ENCODE measurements around the gene CALHM1. TPM values are rescaled to one million over a fixed set of nuclear protein-coding genes. Genes with fewer than 3 reads are reported as not detected.
A peak's percentile ranks its signal among the peaks of the same experiment; 100 is the strongest.

Gene CALHM1, protein sequence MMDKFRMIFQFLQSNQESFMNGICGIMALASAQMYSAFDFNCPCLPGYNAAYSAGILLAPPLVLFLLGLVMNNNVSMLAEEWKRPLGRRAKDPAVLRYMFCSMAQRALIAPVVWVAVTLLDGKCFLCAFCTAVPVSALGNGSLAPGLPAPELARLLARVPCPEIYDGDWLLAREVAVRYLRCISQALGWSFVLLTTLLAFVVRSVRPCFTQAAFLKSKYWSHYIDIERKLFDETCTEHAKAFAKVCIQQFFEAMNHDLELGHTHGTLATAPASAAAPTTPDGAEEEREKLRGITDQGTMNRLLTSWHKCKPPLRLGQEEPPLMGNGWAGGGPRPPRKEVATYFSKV
- not detected in 2 replicates for total RNA-seq (2022)
- not detected for Bru-seq, nascent RNA
- BruChase-seq, experiment 1, labeled RNA remaining after a 2-hour chase, result not detected
- not detected for BruChase-seq, experiment 2, labeled RNA remaining after a 6-hour chase
- long read RNA-seq, result 0 reads

DNA sequence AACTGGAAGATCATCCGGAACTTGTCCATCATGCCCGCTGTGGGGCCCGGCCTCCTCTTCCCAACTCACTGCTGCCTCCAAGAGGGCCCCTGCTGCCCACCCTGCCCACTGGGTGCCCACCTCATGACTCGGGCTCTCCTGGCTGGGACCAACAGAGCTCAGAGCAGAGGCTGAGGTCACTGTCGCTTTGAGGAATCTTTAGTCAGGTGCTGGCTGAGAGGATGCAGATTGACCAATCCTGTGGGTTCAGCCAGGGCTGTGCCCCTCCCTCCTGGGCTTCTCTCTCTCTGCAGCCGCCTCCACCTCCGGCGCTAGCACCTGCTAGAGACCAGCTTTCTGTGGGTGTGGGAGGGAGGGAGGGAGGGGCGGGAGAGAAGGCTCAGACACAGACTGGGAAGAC lies at the start of gene CALHM1:
Gene CALHM1 (minus strand): TSS at position 181 of the 400 bp plus-strand sequence. CDS start 149 bp downstream, at position 32.
- Histone ChIP-seq H3K36me3 (ENCODE audit: control insufficient read depth, insufficient read depth, low read length) (no peaks in the 10 kb centered on the region), H3K4me1 (no peaks in the 10 kb centered on the region), H3K9me3 (no peaks in the 10 kb centered on the region), H3K4me3 (ENCODE audit: low read depth, low read length) (no peak within 1 kb of the TSS), H3K27me3 (replicated peaks; ENCODE audit: control insufficient read depth, insufficient read depth, low read length) (no peaks in the 10 kb centered on the region)
- Mint-ChIP-seq H3K4me1 (ENCODE audit: low read depth, unreplicated experiment) (no peaks in the 10 kb centered on the region), H3K4me3 (ENCODE audit: unreplicated experiment) (no peak within 1 kb of the TSS), H3K27ac (ENCODE audit: unreplicated experiment) (no peak within 1 kb of the TSS), H3K27me3 (ENCODE audit: insufficient read depth, unreplicated experiment) (no peaks in the 10 kb centered on the region), H3K9me3 (ENCODE audit: unreplicated experiment) (no peaks in the 10 kb centered on the region), H3K36me3 (ENCODE audit: insufficient read depth, unreplicated experiment) (no peaks in the 10 kb centered on the region)
- DNase-seq, result peak; percentile 59 to 66
- no peak for TF ChIP-seq CTCF (IDR thresholded peaks at IDR 0.05; ENCODE audit: insufficient read depth in 1 of 2, low read depth in 1 of 2, low read length in 1 of 2, severe bottlenecking in 1 of 2, unreplicated experiment in 1 of 2)
- no TSS peak for BruUV-seq (replicated peaks)
- ChIA-PET CTCF (interaction anchor here (0.6 kb wide), 2 partner anchors 18 to 41 kb away, joined by 3 to 5 read pairs; no protein-coding TSS in a partner anchor), POLR2A (interaction anchor here (0.6 kb wide), 1 partner anchor 63 kb away, joined by 4 read pairs; the partner anchor contains the start of gene ATP5MK)
- intact Hi-C loops (cut with micrococcal nuclease; ENCODE audit: unreplicated experiment), result no loop called here

GRCh38 chr10:103507235-103508191 lies 48.8 kb upstream of the CALHM1 start:
- BruUV-seq (replicated peaks), result no TSS peak
- Mint-ChIP-seq H3K36me3 (ENCODE audit: insufficient read depth, unreplicated experiment) (no peaks in the 10 kb centered on the region), H3K27ac (ENCODE audit: unreplicated experiment) (no peak overlapping the region), H3K4me1 (ENCODE audit: low read depth, unreplicated experiment) (peaks cover 18% of the 10 kb centered on the region), H3K9me3 (ENCODE audit: unreplicated experiment) (no peaks in the 10 kb centered on the region), H3K4me3 (ENCODE audit: unreplicated experiment) (no peak overlapping the region), H3K27me3 (ENCODE audit: insufficient read depth, unreplicated experiment) (peaks cover under 1% of the 10 kb centered on the region)
- no peaks in the 10 kb centered on the region for H3K36me3 ChIP-seq (ENCODE audit: control insufficient read depth, insufficient read depth, low read length)
- ChIA-PET POLR2A (no interaction called here), CTCF (interaction anchor here (0.9 kb wide), 1 partner anchor 35 kb away, joined by 3 read pairs; no protein-coding TSS in a partner anchor)
- TF ChIP-seq CTCF (IDR thresholded peaks at IDR 0.05; ENCODE audit: insufficient read depth in 1 of 2, low read depth in 1 of 2, low read length in 1 of 2, severe bottlenecking in 1 of 2, unreplicated experiment in 1 of 2), result peak in 1 of 2 experiments; percentile 38
- intact Hi-C loops (cut with micrococcal nuclease; ENCODE audit: unreplicated experiment), result loop anchor here (5.0 kb wide), 1 partner anchor 85 kb away; no protein-coding TSS in a partner anchor
- peaks cover 16% of the 10 kb centered on the region for H3K4me1 ChIP-seq
- peak; percentile 38 to 88 for DNase-seq
- no peaks in the 10 kb centered on the region for H3K27me3 ChIP-seq (replicated peaks; ENCODE audit: control insufficient read depth, insufficient read depth, low read length)
- no peaks in the 10 kb centered on the region for H3K9me3 ChIP-seq
- no peak overlapping the region for H3K4me3 ChIP-seq (ENCODE audit: low read depth, low read length)

- BruUV-seq (replicated peaks), result no TSS peak
- Histone ChIP-seq H3K27me3 (replicated peaks; ENCODE audit: control insufficient read depth, insufficient read depth, low read length) (no peaks in the 10 kb centered on the region), H3K9me3 (no peaks in the 10 kb centered on the region), H3K4me1 (peaks cover 2% of the 10 kb centered on the region; the same call in 1 of the 2 replicates), H3K4me3 (ENCODE audit: low read depth, low read length) (no peak overlapping the region), H3K36me3 (ENCODE audit: control insufficient read depth, insufficient read depth, low read length) (no peaks in the 10 kb centered on the region)
- CTCF ChIA-PET, result interaction anchor here (1.1 kb wide), 1 partner anchor 118 kb away, joined by 3 read pairs; no protein-coding TSS in a partner anchor
- Mint-ChIP-seq H3K4me1 (ENCODE audit: low read depth, unreplicated experiment) (peaks cover 7% of the 10 kb centered on the region), H3K9me3 (ENCODE audit: unreplicated experiment) (no peaks in the 10 kb centered on the region), H3K4me3 (ENCODE audit: unreplicated experiment) (no peak overlapping the region), H3K36me3 (ENCODE audit: insufficient read depth, unreplicated experiment) (no peaks in the 10 kb centered on the region), H3K27ac (ENCODE audit: unreplicated experiment) (no peak overlapping the region), H3K27me3 (ENCODE audit: insufficient read depth, unreplicated experiment) (peaks cover 3% of the 10 kb centered on the region)
- no peak for TF ChIP-seq CTCF (IDR thresholded peaks at IDR 0.05; ENCODE audit: insufficient read depth in 1 of 2, low read depth in 1 of 2, low read length in 1 of 2, severe bottlenecking in 1 of 2, unreplicated experiment in 1 of 2)
- intact Hi-C loops (cut with micrococcal nuclease; ENCODE audit: unreplicated experiment), result loop anchor here (5.0 kb wide), 1 partner anchor 86 kb away; no protein-coding TSS in a partner anchor
- no peak for DNase-seq
- POLR2A ChIA-PET, result no interaction called here
Observed at GRCh38 chr10:103506061-103506460, 47.4 kb upstream of the CALHM1 start.
